ENCODE measurements around the gene RUFY3. TPM values are rescaled to one million over a fixed set of nuclear protein-coding genes. Genes with fewer than 3 reads are reported as not detected.

RUFY3 gene
- total and polyA plus RNA-seq, 2 experiments from 2014 or later = 28.1 to 43.7 TPM

DNA sequence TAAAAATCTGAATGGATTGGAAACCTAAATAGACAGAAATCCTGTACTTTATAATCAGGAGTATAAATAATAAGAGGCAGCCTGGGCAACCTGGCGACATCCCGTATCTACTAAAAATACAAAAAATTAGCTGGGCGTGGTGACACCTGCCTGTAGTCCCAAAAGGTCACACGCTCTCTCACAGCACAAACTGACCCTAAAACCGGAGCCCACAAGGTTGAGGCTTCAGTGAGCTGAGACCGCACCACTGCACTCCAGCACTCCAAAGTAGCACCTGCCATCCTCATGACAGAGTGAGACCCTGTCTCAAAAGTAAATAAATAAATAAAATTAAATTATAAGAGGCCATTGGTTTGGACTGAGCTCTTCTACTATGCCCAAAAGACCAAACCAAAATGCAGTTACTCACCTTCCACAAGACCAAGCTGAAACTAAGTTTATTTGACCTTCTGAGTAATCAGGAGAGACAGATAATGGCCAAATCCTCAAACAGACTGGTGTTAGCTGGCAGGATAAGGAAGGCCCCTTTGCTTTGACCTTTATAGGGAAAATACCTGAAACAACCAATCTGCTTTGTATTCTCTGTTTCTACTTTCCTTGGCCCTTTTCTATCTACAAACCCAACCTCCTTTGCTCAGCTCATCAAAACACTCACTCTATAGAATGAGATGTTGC lies 121.1 kb downstream of the RUFY3 start:
- Histone ChIP-seq H3K36me3 (no peaks in the 10 kb centered on the region), H3K27ac (peak overlapping the region; percentile 40), H3K9me3 (ENCODE audit: low read depth) (no peaks in the 10 kb centered on the region), H3K4me1 (ENCODE audit: low read depth) (no peaks in the 10 kb centered on the region), H3K4me3 (no peak overlapping the region), H3K27me3 (peaks cover 3% of the 10 kb centered on the region)
- TF ChIP-seq, protein P1, sequence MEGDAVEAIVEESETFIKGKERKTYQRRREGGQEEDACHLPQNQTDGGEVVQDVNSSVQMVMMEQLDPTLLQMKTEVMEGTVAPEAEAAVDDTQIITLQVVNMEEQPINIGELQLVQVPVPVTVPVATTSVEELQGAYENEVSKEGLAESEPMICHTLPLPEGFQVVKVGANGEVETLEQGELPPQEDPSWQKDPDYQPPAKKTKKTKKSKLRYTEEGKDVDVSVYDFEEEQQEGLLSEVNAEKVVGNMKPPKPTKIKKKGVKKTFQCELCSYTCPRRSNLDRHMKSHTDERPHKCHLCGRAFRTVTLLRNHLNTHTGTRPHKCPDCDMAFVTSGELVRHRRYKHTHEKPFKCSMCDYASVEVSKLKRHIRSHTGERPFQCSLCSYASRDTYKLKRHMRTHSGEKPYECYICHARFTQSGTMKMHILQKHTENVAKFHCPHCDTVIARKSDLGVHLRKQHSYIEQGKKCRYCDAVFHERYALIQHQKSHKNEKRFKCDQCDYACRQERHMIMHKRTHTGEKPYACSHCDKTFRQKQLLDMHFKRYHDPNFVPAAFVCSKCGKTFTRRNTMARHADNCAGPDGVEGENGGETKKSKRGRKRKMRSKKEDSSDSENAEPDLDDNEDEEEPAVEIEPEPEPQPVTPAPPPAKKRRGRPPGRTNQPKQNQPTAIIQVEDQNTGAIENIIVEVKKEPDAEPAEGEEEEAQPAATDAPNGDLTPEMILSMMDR (IDR thresholded peaks at IDR 0.05; ENCODE audit: low read depth, low read length) = no peak
- DNase-seq (ENCODE audit: low read depth in 1 of 2, low spot score in 1 of 2) = no peak

DNA sequence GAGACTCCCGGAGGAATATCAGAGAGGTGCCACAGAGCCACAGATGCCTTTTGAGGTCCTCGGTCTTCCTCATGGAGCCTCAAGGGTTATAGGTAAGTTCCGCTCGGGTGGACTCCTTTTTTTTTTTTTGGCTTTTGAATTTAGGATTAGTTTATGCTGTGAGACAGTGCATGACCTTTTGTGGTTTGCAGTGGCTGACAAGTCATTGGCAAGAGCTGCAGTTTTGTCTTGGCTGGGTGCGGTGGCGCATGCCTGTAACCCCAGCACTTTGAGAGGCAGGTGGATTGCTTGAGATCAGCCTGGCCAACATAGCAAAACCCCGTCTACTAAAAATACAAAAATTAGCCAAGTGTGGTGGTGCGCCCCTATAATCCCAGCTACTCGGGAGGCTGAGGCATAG lies 122.4 kb downstream of the RUFY3 start:
- H3K4me1 ChIP-seq (ENCODE audit: low read depth) = no peaks in the 10 kb centered on the region
- H3K36me3 ChIP-seq = no peaks in the 10 kb centered on the region
- peaks cover 3% of the 10 kb centered on the region for H3K27me3 ChIP-seq
- TF ChIP-seq, protein P1 (IDR thresholded peaks at IDR 0.05; ENCODE audit: low read depth, low read length) = no peak
- H3K9me3 ChIP-seq (ENCODE audit: low read depth) = no peaks in the 10 kb centered on the region
- H3K4me3 ChIP-seq = no peak overlapping the region
- no peak overlapping the region for H3K27ac ChIP-seq
- DNase-seq (ENCODE audit: low read depth in 1 of 2, low spot score in 1 of 2) = no peak

DNA sequence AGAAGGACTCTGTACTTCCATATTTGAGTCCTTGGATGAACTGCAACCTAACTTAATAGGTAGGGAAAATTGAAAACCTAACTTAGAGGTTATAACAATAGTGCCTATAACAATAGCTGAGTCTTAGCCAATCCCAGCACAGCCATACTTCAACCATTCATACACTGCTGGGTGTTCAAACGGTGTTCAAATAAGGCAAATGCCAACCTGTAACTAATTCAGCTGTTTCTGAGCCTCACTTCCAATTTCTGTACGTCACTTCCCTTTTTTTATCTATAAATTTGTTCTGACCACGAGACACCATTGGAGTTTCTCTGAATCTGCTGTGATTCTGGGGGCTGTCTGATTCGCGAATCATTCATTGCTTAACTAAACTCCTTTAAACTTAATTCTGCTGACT lies 127.5 kb downstream of the RUFY3 start:
- Histone ChIP-seq H3K27me3 (no peaks in the 10 kb centered on the region), H3K27ac (no peak overlapping the region), H3K36me3 (no peaks in the 10 kb centered on the region), H3K9me3 (ENCODE audit: low read depth) (no peaks in the 10 kb centered on the region), H3K4me1 (ENCODE audit: low read depth) (no peaks in the 10 kb centered on the region), H3K4me3 (no peak overlapping the region)
- TF ChIP-seq, protein P1 (IDR thresholded peaks at IDR 0.05; ENCODE audit: low read depth, low read length) = no peak
- no peak for DNase-seq (ENCODE audit: low read depth in 1 of 2, low spot score in 1 of 2)

GRCh38 chr4:70855464-70855863 lies 133.7 kb downstream of the RUFY3 start:
- Histone ChIP-seq H3K27ac (no peak overlapping the region), H3K4me3 (no peak overlapping the region), H3K36me3 (no peaks in the 10 kb centered on the region), H3K27me3 (no peaks in the 10 kb centered on the region), H3K4me1 (ENCODE audit: low read depth) (no peaks in the 10 kb centered on the region), H3K9me3 (ENCODE audit: low read depth) (no peaks in the 10 kb centered on the region)
- TF ChIP-seq, protein P1 (IDR thresholded peaks at IDR 0.05; ENCODE audit: low read depth, low read length) = no peak
- DNase-seq (ENCODE audit: low read depth in 1 of 2, low spot score in 1 of 2) = peak in 1 of 2 donors; percentile 77

Other genes starting within 250 kb of the RUFY3 start
- gene MUC7, start 249.8 kb upstream of the RUFY3 start, total RNA-seq = not detected in 2 replicates
- not detected in 2 replicates for gene MUC7, start 249.8 kb upstream of the RUFY3 start, polyA plus RNA-seq
- gene AMTN, start 203.4 kb upstream of the RUFY3 start, total RNA-seq = not detected in 2 replicates
- gene AMTN, start 203.4 kb upstream of the RUFY3 start, polyA plus RNA-seq = 0.53 TPM in 1 of 2 replicates, not detected in the other
- not detected in 2 replicates for gene AMBN, start 129.7 kb upstream of the RUFY3 start, total RNA-seq
- gene AMBN, start 129.7 kb upstream of the RUFY3 start, polyA plus RNA-seq = not detected in 2 replicates
- under 0.01 TPM in 1 of 2 replicates, not detected in the other for gene ENAM, start 93.2 kb upstream of the RUFY3 start, total RNA-seq
- gene ENAM, start 93.2 kb upstream of the RUFY3 start, polyA plus RNA-seq = not detected in 2 replicates
- gene JCHAIN, start 55.5 kb upstream of the RUFY3 start, total RNA-seq = not detected in 2 replicates
- 0.61 TPM in 1 of 2 replicates, not detected in the other for gene JCHAIN, start 55.5 kb upstream of the RUFY3 start, polyA plus RNA-seq
- 18.4 and 23.7 TPM in 2 replicates for gene UTP3, start 33.4 kb upstream of the RUFY3 start, total RNA-seq
- 10.9 and 15.5 TPM in 2 replicates for gene UTP3, start 33.4 kb upstream of the RUFY3 start, polyA plus RNA-seq
- gene GRSF1, start 117.9 kb downstream of the RUFY3 start, total RNA-seq = 84.9 and 90.3 TPM in 2 replicates
- 153 and 185 TPM in 2 replicates for gene GRSF1, start 117.9 kb downstream of the RUFY3 start, polyA plus RNA-seq
- 9.1 and 22.8 TPM in 2 replicates for gene MOB1B, start 180.4 kb downstream of the RUFY3 start, total RNA-seq
- gene MOB1B, start 180.4 kb downstream of the RUFY3 start, polyA plus RNA-seq = 11.1 and 19.3 TPM in 2 replicates

Data from cardiac muscle cell (in vitro differentiated cells and primary cell).